ENCODE measurements around the gene VAMP3. TPM values are rescaled to one million over a fixed set of nuclear protein-coding genes. Genes with fewer than 3 reads are reported as not detected.
A peak's percentile ranks its signal among the peaks of the same experiment; 100 is the strongest.

VAMP3 gene
- total and polyA plus RNA-seq, 9 of the 15 experiments (the other 6 are each of a cell fraction or from before 2014, with no cell fraction given), result 27.1 to 71.3 (median 47.5) TPM

DNA sequence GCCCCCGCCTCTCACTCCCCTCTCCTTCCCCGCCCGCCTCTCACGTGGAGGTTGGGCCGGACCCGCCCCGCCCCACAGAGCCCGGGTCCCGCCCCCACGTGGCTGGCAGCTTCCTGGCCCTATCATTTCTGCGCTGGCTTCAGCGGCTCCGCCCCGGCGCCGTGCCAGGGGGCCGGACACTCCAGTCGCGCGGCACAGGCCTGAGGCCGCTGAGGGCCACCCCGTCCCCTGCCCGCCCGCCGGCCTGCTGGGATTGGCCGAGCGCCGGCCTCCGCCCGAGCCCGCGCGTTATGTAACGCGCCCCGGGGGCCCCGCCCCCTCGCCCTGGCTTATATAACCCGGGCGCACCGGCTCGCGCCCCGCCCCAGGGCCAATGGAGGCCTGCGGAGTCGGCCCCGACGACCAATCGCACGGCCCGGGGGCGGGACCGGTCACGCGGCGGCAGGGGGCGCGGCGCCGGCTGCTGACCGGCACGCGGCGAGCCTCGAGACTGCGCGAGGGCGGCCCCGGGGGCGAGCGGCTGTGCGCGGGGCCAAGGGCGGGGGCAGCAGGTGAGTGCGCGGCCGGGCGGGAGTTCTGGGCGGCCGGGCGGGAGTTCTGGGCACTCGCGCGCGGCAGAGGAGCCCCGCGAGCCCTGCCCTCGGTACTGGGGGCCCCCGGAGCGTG, 12.9 kb downstream of the VAMP3 start, which contains the start of gene PER3 (continued):
- TF ChIP-seq PURB (CRISPR knock-in tag; IDR thresholded peaks at IDR 0.05; ENCODE audit: low read depth) (no peak), ILF3 (IDR thresholded peaks at IDR 0.05; ENCODE audit: borderline replicate concordance) (0 out of 2 replicates have a peak, but pooled peaks have one; percentile 30), TSHZ1 (CRISPR knock-in tag; IDR thresholded peaks at IDR 0.05) (no peak), JUNB (CRISPR knock-in tag; conservative IDR thresholded peaks at IDR 0.05) (no peak), STAT5A (IDR thresholded peaks at IDR 0.05; ENCODE audit: borderline replicate concordance, low read length) (no peak), NFIX (CRISPR knock-in tag; IDR thresholded peaks at IDR 0.05; ENCODE audit: low read depth) (no peak), MAZ (CRISPR knock-in tag; conservative IDR thresholded peaks at IDR 0.05 in 1 of 2, IDR thresholded peaks at IDR 0.05 in 1 of 2) (peak in 1 of 2 experiments; percentile 93; a peak in 2 of 4 replicates), GATAD2B (IDR thresholded peaks at IDR 0.05; ENCODE audit: borderline replicate concordance) (peak; percentile 81), EGR1 (conservative IDR thresholded peaks at IDR 0.05) (peak; percentile 35; the same call in 1 of the 2 replicates), MBD2 (IDR thresholded peaks at IDR 0.05; ENCODE audit: borderline replicate concordance, low read depth) (peak; percentile 37; the same call in 1 of the 2 replicates), HMGN3 (IDR thresholded peaks at IDR 0.05; ENCODE audit: borderline replicate concordance, extremely low read depth, insufficient read length, low read depth, low read length) (peak; percentile 85), GMEB1 (CRISPR knock-in tag; IDR thresholded peaks at IDR 0.05) (peak; percentile 49; the same call in 1 of the 2 replicates), BCLAF1 (IDR thresholded peaks at IDR 0.05; ENCODE audit: borderline replicate concordance in 1 of 2, control insufficient read depth in 1 of 2, low read depth in 2 of 2, low read length in 1 of 2) (no peak), MCM2 (IDR thresholded peaks at IDR 0.05; ENCODE audit: low read depth) (no peak), NFE2L1 (tag; IDR thresholded peaks at IDR 0.05; ENCODE audit: borderline replicate concordance, low read depth) (no peak), BRCA1 (IDR thresholded peaks at IDR 0.05) (no peak), BRCA1 (CRISPR knock-in tag; IDR thresholded peaks at IDR 0.05) (no peak), SMARCA5 (IDR thresholded peaks at IDR 0.05) (no peak), ZBTB1 (CRISPR knock-in tag; IDR thresholded peaks at IDR 0.05; ENCODE audit: borderline replicate concordance, low read depth) (peak; percentile 69; the same call in 1 of the 2 replicates), NRF1 (conservative IDR thresholded peaks at IDR 0.05 in 1 of 2, IDR thresholded peaks at IDR 0.05 in 1 of 2) (peak; percentile 81; a peak in 2 of 4 replicates)
